T-cell (primary cell): ENCODE results near the gene HSD3B1. TPM values are rescaled to one million over a fixed set of nuclear protein-coding genes. Genes with fewer than 3 reads are reported as not detected.
"Not testable (repeated sequence)": the region's sequence is repeated elsewhere in the genome, so short reads cannot be mapped to it uniquely, and the experiment has no call there.

Experiments
- ATAC-seq, 4 experiments: fragments of 200-7000 bp in 3 of 4; fragments of 150-1000 bp in 1 of 4; cut with Tn5 transposase; replicated peaks in 1 of 4; 1 replicate in 3 of 4; 2 replicates in 1 of 4; pipeline ENCODE4 v1.10.0; 2021; ENCODE audit warnings: moderate library complexity in 3 of 4, mild to moderate bottlenecking in 2 of 4, moderate number of reproducible peaks in 1 of 4
- CTCF ChIA-PET, 2 donors: fragments of 300-600 bp; sonication (Branson Sonifier 250); formaldehyde crosslinking; loops; one replicate each; lab custom pipeline; 2022; ENCODE audit warnings: antibody characterized with exemption in 2 of 2; lab: Charles Lee
- POLR2A ChIA-PET, 2 donors: fragments of 300-600 bp; sonication (Branson Sonifier 250); formaldehyde crosslinking; loops; one replicate each; lab custom pipeline; 2022; ENCODE audit warnings: antibody characterized with exemption in 2 of 2; lab: Charles Lee
- DNase-seq, 35 experiments: peaks; one replicate each; pipeline versions ENCODE4 v3.0.0 to v3.0.0-alpha.2; 2013 to 2023
- H3K27ac ChIP-seq: one replicate; pipeline ENCODE4 v1.5.1; 2013; ENCODE audit warnings: low read length
- H3K27me3 ChIP-seq, 2 experiments: replicated peaks in 1 of 2; 1 replicate in 1 of 2; 2 replicates in 1 of 2; pipeline versions ENCODE4 v1.6.1 to v1.7.0; 2013; ENCODE audit warnings: low read length in 1 of 2, mixed read lengths in 1 of 2; ENCODE audit not compliant: control insufficient read depth in 2 of 2, insufficient read depth in 2 of 2; ENCODE audit errors: extremely low read depth in 1 of 2
- H3K36me3 ChIP-seq, 2 donors: 1 replicate in 1 of 2; 2 replicates in 1 of 2; pipeline versions ENCODE4 v1.6.1 to v1.7.0; 2013; ENCODE audit warnings: low read length in 1 of 2; ENCODE audit not compliant: control insufficient read depth in 2 of 2, insufficient read depth in 1 of 2; ENCODE audit errors: extremely low read depth in 1 of 2
- H3K4me1 ChIP-seq, 2 experiments: 1 replicate in 1 of 2; 2 replicates in 1 of 2; pipeline versions ENCODE4 v1.6.1 to v1.7.0; 2013; ENCODE audit warnings: low read length in 2 of 2, mixed read lengths in 1 of 2; ENCODE audit not compliant: insufficient read depth in 2 of 2, control insufficient read depth in 1 of 2; ENCODE audit errors: extremely low read depth in 1 of 2
- H3K4me3 ChIP-seq, 2 donors: 1 replicate in 1 of 2; 2 replicates in 1 of 2; pipeline versions ENCODE4 v1.5.1 to v1.7.0; 2013; ENCODE audit warnings: mild to moderate bottlenecking in 2 of 2, low read length in 1 of 2, moderate library complexity in 1 of 2; ENCODE audit not compliant: control insufficient read depth in 1 of 2; ENCODE audit errors: extremely low read depth in 1 of 2
- H3K9me3 ChIP-seq: 2 replicates; pipeline ENCODE4 v1.7.0; 2013
- H3K27ac Mint-ChIP-seq, 2 donors: one replicate each; pipeline ENCODE4 v1.8.0; 2020 to 2021; ENCODE audit warnings: mild to moderate bottlenecking in 2 of 2, mixed read lengths in 2 of 2
- H3K27me3 Mint-ChIP-seq, 2 donors: one replicate each; pipeline ENCODE4 v1.8.0; 2021 to 2022; ENCODE audit warnings: mixed read lengths in 2 of 2
- H3K36me3 Mint-ChIP-seq: one replicate; pipeline ENCODE4 v1.8.0; 2021; ENCODE audit warnings: mixed read lengths
- H3K4me1 Mint-ChIP-seq, 3 donors: one replicate each; pipeline ENCODE4 v1.8.0; 2020 to 2022; ENCODE audit warnings: mixed read lengths in 3 of 3, mild to moderate bottlenecking in 1 of 3
- H3K4me3 Mint-ChIP-seq, 3 donors: one replicate each; pipeline ENCODE4 v1.8.0; 2020 to 2022; ENCODE audit warnings: mild to moderate bottlenecking in 3 of 3, mixed read lengths in 3 of 3, moderate library complexity in 3 of 3
- H3K9me3 Mint-ChIP-seq, 3 donors: one replicate each; pipeline ENCODE4 v1.8.0; 2020 to 2022; ENCODE audit warnings: mixed read lengths in 3 of 3
- WGBS: methylation state at CpG from one replicate; pipeline ENCODE4 v1.1.5; 2013; ENCODE audit warnings: missing lambda C conversion rate; ENCODE audit not compliant: insufficient coverage; 5-methylcytosine and 5-hydroxymethylcytosine counted together
- total RNA-seq, 35 experiments: library from RNA in 6 of 35; stranded (reverse) in 6 of 35; fragments of 120-200 nt in 1 of 35; gene quantifications; one replicate each; pipeline versions ENCODE4 v1.2.1 to v1.2.4 and lab custom pipeline; 2013 to 2026

HSD3B1 gene
- total RNA-seq, 5 donors from 2014 or later (not counting 1 experiment from before 2014, with no cell fraction given): not detected

GRCh38 chr1:119515221-119515620 lies 8.2 kb downstream of the HSD3B1 start:
- H3K9me3 Mint-ChIP-seq: peaks cover 0 to 4% (median 0%) of the 10 kb centered on the region in 3 donors
- H3K27ac Mint-ChIP-seq: no peak overlapping the region
- H3K36me3 Mint-ChIP-seq: no peaks in the 10 kb centered on the region
- no peaks in the 10 kb centered on the region for H3K27me3 ChIP-seq
- CTCF ChIA-PET: no interaction called here
- H3K36me3 ChIP-seq: no peaks in the 10 kb centered on the region
- DNase-seq (no peak), ATAC-seq (no peak)
- H3K27me3 Mint-ChIP-seq: peaks cover 1 to 10% of the 10 kb centered on the region in 2 donors
- H3K4me1 Mint-ChIP-seq: no peaks in the 10 kb centered on the region
- no peaks in the 10 kb centered on the region for H3K4me1 ChIP-seq
- POLR2A ChIA-PET: no interaction called here
- H3K4me3 Mint-ChIP-seq: no peak overlapping the region
- H3K9me3 ChIP-seq: no peaks in the 10 kb centered on the region
- H3K4me3 ChIP-seq: no peak overlapping the region
- H3K27ac ChIP-seq: no peak overlapping the region
- WGBS: 86% methylated on average over 2 of the region's 5 CpGs

- Mint-ChIP-seq H3K4me1 (no peaks in the 10 kb centered on the region), H3K27ac (no peak overlapping the region), H3K9me3 (peaks cover 0 to 4% (median 0%) of the 10 kb centered on the region in 3 donors), H3K4me3 (no peak overlapping the region), H3K36me3 (no peaks in the 10 kb centered on the region), H3K27me3 (peaks cover 1 to 8% of the 10 kb centered on the region in 2 donors)
- Histone ChIP-seq H3K27me3 (no peaks in the 10 kb centered on the region), H3K36me3 (no peaks in the 10 kb centered on the region), H3K9me3 (no peaks in the 10 kb centered on the region), H3K4me3 (no peak overlapping the region), H3K4me1 (no peaks in the 10 kb centered on the region), H3K27ac (no peak overlapping the region)
- ChIA-PET CTCF (no interaction called here), POLR2A (no interaction called here)
- ATAC-seq: no peak
- no peak for DNase-seq
These were observed 9.2 kb downstream of the HSD3B1 start for GRCh38 chr1:119516247-119516646.

- Histone ChIP-seq H3K4me1 (no peaks in the 10 kb centered on the region), H3K9me3 (no peaks in the 10 kb centered on the region), H3K27me3 (no peaks in the 10 kb centered on the region), H3K27ac (no peak overlapping the region), H3K4me3 (no peak overlapping the region), H3K36me3 (no peaks in the 10 kb centered on the region)
- H3K9me3 Mint-ChIP-seq: peaks cover 0 to 4% (median 0%) of the 10 kb centered on the region in 3 donors
- ATAC-seq (no peak), DNase-seq (no peak)
- H3K4me3 Mint-ChIP-seq: no peak overlapping the region
- H3K27me3 Mint-ChIP-seq: peaks cover 1 to 8% of the 10 kb centered on the region in 2 donors
- H3K27ac Mint-ChIP-seq: no peak overlapping the region
- ChIA-PET CTCF (no interaction called here), POLR2A (no interaction called here)
- WGBS: 100% methylated on average over 1 of the region's 5 CpGs
- no peaks in the 10 kb centered on the region for H3K4me1 Mint-ChIP-seq
- H3K36me3 Mint-ChIP-seq: no peaks in the 10 kb centered on the region
These were observed 9.7 kb downstream of the HSD3B1 start for GRCh38 chr1:119516680-119517079.

- H3K27ac ChIP-seq, ATAC-seq, H3K27ac Mint-ChIP-seq, H3K9me3 ChIP-seq, H3K4me3 ChIP-seq, H3K4me1 Mint-ChIP-seq, H3K4me1 ChIP-seq, H3K36me3 Mint-ChIP-seq, H3K4me3 Mint-ChIP-seq, H3K36me3 ChIP-seq, POLR2A ChIA-PET, DNase-seq, H3K27me3 Mint-ChIP-seq, H3K27me3 ChIP-seq, CTCF ChIA-PET, H3K9me3 Mint-ChIP-seq: not testable (repeated sequence)
These were observed 10.7 kb downstream of the HSD3B1 start for GRCh38 chr1:119517667-119518066.

- CTCF ChIA-PET: no interaction called here
- Histone ChIP-seq H3K27ac (no peak overlapping the region), H3K4me3 (no peak overlapping the region), H3K27me3 (peaks cover 0 to 2% of the 10 kb centered on the region in 2 experiments), H3K4me1 (no peaks in the 10 kb centered on the region), H3K36me3 (no peaks in the 10 kb centered on the region), H3K9me3 (no peaks in the 10 kb centered on the region)
- no peak for DNase-seq
- Mint-ChIP-seq H3K27ac (no peak overlapping the region), H3K9me3 (peaks cover 0 to 24% (median 7%) of the 10 kb centered on the region in 3 donors), H3K4me3 (no peak overlapping the region), H3K4me1 (no peaks in the 10 kb centered on the region), H3K36me3 (no peaks in the 10 kb centered on the region), H3K27me3 (peaks cover 9 to 18% of the 10 kb centered on the region in 2 donors)
- no CpG with 5 or more reads among the region's 2 CpGs for whole genome bisulfite sequencing
- no peak for ATAC-seq
- POLR2A ChIA-PET: no interaction called here
These were observed 24.8 kb downstream of the HSD3B1 start for GRCh38 chr1:119531606-119532323.

- no peak overlapping the region for H3K27ac ChIP-seq
- H3K4me1 Mint-ChIP-seq: no peaks in the 10 kb centered on the region
- no peak overlapping the region for H3K4me3 ChIP-seq
- peaks cover 0 to 2% of the 10 kb centered on the region in 2 experiments for H3K27me3 ChIP-seq
- ChIA-PET POLR2A (no interaction called here), CTCF (no interaction called here)
- no peak for ATAC-seq
- H3K4me1 ChIP-seq: no peaks in the 10 kb centered on the region
- H3K36me3 ChIP-seq: no peaks in the 10 kb centered on the region
- H3K9me3 Mint-ChIP-seq: peaks cover 0 to 19% (median 2%) of the 10 kb centered on the region in 3 donors
- 80% methylated on average over 5 of the region's 5 CpGs for WGBS
- DNase-seq: no peak
- no peak overlapping the region for H3K27ac Mint-ChIP-seq
- no peaks in the 10 kb centered on the region for H3K9me3 ChIP-seq
- H3K36me3 Mint-ChIP-seq: no peaks in the 10 kb centered on the region
- peaks cover 9 to 22% of the 10 kb centered on the region in 2 donors for H3K27me3 Mint-ChIP-seq
- H3K4me3 Mint-ChIP-seq: no peak overlapping the region
These were observed 25.4 kb downstream of the HSD3B1 start for GRCh38 chr1:119532324-119532910.
